HG02870 (cell line): ENCODE measurements around the gene CALHM3.
"Not testable (repeated sequence)": the region's sequence is repeated elsewhere in the genome, so short reads cannot be mapped to it uniquely, and the experiment has no call there.

Source experiments
- ATAC-seq: cut with Tn5 transposase; IDR thresholded peaks from one replicate; pipeline ENCODE4 v1.9.1; 2021; ENCODE audit warnings: mild to moderate bottlenecking, moderate library complexity; ENCODE audit not compliant: unreplicated experiment

The CALHM3 gene

GRCh38 chr10:103479135-103479534 lies at the start of gene CALHM3:
Gene CALHM3, minus strand, starts transcription at chr10:103479240. Its CDS starts 208 bp downstream, at chr10:103479032.
- ATAC-seq: no peak

- ATAC-seq: no peak
These were observed 49.5 kb upstream of the CALHM3 start for GRCh38 chr10:103528549-103528948.

- not testable (repeated sequence) for ATAC-seq
These were observed 48.4 kb upstream of the CALHM3 start for GRCh38 chr10:103527476-103527875.

DNA sequence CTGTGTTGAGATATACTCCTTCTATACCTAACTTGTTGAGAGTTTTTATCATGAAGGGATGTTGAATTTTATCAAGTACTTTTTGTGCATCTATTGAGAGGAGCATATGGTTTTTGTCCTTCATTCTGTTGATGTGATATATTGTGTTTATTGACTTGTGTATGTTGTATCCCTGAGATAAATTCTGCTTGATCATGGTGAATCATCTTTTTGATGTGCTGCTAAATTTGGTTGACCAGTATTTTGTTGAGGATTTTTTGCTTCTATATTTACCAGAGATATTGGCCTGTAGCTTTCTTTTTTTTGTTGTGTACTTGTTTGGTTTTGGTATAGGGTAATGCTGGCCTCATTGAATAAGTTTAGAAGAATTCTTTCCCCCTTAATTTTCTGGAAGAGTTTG lies 46.9 kb upstream of the CALHM3 start:
- ATAC-seq: no peak

DNA sequence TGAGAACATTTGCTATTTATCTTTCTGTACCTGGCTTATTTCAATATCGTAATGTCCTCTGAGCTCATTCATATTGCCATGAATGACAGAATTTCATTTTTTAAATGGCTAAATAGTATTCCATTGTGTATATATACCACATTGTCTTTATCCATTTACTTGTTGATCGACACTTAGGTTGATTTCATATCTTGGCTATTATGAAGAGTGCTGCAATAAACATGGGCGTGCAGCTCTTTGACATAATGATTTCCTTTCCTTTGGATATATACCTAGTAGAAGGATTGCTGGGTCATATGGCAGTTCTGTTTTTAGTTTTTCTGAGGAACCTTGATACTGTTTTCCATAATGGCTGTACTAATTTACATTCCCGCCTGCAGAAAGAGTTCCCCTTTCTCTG lies 44.6 kb upstream of the CALHM3 start:
- no peak for ATAC-seq

GRCh38 chr10:103522006-103522405 lies 43.0 kb upstream of the CALHM3 start:
- ATAC-seq: not testable (repeated sequence)

- no peak for ATAC-seq
These were observed 40.8 kb upstream of the CALHM3 start for GRCh38 chr10:103519798-103520197.

DNA sequence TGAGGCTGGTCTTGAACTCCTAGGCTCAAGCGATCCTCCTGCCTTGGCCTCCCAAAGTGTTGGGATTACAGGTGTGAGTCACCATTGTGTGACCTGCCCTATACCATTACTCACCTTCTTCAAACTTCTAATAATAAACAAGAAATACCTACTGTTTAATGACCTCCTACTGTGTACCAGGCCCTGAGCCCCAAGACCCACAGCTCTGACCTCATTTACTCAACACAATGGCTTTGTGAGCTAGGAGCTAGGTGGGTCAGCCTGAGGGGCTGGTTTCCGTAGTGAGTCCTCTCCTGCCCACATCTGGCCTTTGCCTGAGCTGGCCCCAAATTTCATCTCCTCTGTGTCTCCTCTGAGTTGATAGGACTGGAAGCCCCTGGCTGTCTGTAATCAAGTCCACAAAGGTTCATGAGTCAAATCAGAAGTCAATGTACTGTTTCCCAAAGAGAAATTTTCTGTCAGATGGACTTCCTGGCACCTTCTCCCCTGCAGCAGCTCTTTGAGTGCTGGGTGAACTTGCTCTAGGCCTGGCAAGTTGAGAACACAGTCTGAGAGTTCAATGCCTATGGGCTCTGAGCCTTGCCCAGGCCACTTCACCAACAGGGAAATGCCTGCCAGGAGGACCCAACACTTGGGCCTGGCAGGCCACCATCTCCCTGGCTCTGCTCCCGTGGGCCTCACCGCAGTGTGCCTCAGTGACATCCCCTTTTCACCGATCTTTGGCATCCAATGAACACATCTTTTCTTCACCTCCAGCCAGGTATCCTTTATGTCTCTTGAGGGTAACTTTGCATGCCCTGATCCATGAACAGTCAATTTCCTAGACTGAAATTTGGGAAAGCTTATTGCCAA lies 38.4 kb upstream of the CALHM3 start:
- no peak for ATAC-seq

DNA sequence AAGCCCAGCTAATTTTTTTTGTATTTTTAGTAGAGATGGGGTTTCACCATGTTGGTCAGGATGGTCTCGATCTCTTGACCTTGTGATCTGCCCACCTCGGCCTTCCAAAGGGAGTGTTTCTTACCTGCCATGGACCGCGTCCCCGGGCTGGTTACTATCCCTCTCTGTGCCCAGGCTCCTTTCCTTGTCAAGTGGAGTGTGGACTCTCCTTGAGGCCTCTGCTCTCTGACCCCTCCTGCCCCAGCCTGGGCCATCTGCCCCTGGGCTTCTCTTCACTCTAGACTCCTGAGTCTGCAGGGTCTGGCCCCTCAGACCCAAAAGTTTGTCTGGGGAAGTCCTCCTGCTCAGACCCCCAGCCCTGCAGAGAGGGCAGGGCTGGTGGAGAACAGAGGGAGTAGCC lies 35.2 kb upstream of the CALHM3 start:
- ATAC-seq: no peak

- no peak for ATAC-seq
These were observed 34.5 kb upstream of the CALHM3 start for GRCh38 chr10:103513380-103514060.

DNA sequence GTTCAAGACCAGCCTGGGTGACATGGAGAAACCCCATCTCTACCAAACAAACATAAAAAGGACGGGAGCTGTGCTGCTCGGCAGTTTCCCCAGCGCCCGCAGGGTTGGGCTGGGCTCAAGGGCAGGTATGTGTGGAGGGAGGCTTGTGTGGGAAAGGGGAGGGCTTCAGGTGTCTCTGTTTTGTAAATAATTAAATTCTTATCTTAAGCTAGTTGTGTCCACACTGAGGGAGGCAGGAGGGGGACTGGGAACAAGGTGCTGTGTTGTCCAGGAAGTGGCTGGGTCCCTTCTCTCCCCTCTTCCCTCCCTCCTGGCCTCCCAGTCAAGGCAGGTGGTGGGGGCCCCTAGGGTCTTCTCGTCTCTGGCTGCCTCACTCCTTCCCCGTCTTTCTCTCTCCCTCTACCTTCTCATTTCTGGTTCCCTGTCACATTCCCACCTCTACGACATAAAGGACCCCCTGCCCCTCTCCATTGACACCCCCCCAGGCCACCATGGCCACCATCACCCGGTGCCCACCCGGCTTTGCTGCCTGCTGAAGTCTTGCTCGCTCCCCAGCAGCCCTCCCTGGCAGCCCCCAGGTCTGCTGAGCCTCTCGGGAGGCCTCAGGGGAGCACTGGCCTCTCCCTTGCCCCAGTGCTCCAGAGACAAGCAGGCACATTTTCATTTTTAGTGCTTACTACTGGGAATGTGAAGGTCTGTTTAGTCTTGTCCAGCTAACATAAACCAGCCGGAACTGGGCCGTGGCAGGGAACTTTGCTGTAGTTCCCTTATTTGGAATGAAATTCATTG lies 33.7 kb upstream of the CALHM3 start:
- no peak for ATAC-seq

DNA sequence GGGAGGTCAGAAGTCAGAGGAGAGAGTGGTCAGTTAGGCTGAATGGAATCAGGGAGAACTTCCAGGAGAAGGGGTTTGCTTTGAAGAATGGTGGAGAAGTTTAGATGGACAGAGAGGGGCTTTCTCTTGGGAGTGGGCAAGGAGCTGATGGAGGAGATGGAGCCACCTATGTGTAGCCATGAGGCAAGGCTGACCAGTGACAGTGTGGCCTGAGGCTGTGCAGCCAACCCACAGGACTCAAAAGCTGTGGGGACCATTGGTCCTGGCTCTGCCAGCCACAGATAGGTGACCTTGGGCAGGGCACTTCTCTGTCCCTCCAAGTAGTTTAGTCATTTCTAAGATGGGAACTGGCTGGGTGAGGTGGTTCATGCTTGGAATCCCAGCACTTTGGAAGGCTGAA lies 33.1 kb upstream of the CALHM3 start:
- ATAC-seq: no peak

DNA sequence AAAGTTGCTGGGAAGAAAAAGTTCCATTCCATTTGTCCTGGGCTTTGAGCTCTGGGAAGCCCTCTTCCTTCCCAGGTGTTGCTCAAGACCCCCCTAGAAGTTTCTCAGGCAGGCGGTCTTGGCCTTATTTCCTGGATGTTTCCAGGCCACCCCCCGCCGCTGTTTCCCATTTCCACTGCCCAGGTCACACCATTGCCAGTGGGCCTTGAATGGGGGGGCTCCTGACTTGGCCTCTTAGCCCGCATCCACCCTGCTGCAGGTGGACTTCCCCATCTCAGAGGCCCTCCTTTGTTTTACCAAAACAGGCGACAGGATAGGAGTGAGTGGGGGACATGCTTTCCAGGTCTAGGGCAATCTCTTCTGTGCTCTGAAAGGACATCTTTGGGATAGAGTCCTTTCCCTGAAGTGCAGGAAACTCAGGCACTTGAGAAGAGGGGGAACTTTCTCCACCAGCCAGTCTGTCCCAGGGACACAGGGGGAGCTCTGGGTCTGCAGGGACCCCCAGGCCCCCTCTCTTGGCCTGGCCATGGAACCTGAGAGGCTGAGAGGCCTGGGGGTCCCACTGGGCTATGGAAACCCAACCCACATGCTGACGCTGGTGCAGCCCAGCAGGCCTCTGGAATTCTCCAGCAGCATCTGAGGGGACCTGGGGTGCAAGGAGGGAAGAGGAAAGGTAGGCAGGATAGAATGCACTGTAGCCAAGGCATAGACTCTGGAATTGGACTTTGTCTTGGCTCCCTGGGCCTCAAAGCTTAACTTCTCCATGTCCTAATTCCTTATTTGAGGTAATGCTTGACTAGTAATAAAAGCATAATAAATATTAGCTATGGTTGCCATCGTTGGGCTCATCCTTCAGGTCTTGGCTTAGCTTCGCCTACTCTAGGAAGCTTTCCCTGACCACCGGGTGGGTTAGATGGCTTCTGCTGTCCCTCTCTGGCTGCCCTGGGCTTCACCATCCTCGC lies 32.0 kb upstream of the CALHM3 start:
- no peak for ATAC-seq

DNA sequence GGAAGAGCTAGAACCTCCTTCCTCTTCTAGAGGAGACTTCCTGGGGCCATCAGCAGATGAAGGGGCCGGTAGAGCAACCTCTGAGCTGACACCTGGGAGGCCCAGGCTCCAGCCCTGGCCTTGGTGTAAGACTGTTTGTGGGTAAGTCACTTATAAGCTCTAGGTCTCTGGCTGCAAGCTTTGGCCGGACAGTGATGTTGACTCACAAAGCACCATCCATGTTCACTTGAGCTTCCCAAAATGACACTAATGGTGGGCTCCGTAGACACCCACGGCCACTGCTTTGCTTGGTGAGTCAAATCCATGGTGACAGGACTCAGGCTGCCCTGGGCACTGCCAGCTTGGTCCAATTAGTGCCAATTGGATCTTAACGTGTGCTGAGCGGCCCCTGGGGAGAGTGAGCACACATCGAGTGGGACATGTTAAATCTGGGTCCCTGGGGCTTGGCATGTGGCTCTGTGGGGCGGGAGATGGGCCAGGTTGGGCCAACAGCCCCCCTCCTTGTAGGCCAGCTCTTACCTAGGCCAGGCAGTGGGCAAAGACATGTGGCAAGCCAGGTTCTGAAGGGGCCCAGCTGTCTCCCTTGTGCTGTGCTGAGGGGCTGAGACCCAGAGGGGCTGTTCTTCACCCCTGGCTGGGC lies 31.1 kb upstream of the CALHM3 start:
- no peak for ATAC-seq

DNA sequence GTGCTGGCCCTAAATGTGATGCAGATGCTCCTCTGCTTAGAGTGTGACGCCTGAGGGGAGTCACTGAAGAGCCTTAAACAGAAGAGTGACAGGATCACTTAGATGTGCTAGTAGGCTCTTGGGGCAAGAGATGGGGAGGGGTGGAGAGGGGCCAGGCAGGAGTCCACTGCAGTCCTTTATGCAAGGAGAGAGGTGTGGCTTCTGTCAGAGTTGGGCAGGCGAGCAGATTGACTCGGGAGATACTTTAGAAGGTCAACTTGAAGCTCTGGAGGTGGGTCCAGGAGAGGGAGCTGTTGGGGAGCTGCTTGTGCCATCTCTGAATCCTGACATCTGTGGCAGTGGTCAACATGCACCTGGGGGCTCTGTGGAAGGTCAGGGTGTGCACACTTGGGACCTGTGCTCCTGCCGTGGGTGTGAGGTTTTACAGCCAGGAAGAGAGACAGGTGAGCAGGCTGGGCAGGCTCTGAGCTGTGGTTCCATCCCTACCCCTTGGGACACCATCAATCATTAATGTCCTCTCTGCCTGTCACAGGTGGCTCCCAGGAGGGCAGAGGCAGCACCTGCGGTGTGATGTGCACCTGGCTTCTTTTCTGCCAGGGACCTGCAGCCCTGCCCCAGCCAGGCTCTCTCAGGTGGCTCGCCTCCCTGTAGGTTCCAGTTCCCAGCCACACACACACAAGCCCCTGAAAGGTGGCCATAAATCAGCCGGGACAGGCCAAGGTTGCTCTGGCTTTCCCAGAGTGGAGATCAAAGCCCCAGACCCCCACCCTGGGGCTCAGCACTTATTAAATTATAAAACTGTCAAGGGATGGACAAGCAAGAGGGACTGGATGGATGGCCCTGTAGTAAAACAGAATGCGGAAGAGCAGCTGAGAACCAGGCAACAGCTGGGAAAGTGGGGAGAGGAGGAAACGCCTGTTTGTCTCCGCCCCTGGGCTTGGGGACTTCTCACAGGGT lies 28.5 kb upstream of the CALHM3 start:
- no peak for ATAC-seq

DNA sequence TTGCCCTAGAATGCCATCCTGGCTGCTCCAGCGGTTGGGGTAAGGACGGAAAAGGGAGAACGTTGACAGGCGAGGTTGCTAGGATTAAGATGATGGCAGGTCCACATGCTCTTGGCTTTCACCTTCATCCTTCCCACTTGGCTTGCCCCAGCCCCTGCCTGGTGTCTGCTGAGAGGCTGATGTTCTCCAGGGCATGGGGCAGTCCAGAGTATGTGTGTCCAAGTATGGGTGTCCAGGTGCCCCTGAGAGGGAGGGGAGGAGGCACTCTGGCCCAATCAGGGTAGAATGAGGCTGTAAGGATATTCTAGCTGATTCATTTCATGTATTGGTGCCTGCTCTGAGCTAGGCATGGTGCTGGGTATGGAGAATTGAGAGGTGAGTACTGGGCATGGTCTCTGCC lies 27.0 kb upstream of the CALHM3 start:
- no peak for ATAC-seq

GRCh38 chr10:103504181-103504783 lies 25.2 kb upstream of the CALHM3 start:
- ATAC-seq: no peak

DNA sequence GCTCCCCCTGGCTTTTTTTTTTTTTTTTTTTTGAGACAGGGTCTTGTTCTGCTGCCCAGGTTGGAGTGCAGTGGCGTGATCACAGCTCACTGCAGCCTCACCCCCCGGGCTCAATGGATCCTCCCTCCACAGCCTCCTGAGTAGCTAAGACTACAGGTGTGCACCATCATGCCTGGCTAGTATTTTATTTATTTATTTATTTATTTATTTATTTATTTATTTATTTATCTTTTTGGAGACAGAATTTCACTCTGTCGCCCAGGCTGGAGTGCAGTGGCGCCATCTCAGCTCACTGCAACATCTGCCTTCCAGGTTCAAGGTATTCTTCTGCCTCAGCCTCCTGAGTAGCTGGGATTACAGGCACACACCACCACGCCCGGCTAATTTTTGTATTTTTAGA lies 24.7 kb upstream of the CALHM3 start:
- not testable (repeated sequence) for ATAC-seq
